IPS DF 4.7 (cell line): ENCODE measurements around the gene RNASE11.
"Not testable (repeated sequence)": the region's sequence is repeated elsewhere in the genome, so short reads cannot be mapped to it uniquely, and the experiment has no call there.

Experiments used
- DNase-seq: peaks from one replicate; pipeline ENCODE4 v3.0.0-alpha.2; 2013; ENCODE audit warnings: low spot score; ENCODE audit errors: extremely low read depth

Gene RNASE11

DNA sequence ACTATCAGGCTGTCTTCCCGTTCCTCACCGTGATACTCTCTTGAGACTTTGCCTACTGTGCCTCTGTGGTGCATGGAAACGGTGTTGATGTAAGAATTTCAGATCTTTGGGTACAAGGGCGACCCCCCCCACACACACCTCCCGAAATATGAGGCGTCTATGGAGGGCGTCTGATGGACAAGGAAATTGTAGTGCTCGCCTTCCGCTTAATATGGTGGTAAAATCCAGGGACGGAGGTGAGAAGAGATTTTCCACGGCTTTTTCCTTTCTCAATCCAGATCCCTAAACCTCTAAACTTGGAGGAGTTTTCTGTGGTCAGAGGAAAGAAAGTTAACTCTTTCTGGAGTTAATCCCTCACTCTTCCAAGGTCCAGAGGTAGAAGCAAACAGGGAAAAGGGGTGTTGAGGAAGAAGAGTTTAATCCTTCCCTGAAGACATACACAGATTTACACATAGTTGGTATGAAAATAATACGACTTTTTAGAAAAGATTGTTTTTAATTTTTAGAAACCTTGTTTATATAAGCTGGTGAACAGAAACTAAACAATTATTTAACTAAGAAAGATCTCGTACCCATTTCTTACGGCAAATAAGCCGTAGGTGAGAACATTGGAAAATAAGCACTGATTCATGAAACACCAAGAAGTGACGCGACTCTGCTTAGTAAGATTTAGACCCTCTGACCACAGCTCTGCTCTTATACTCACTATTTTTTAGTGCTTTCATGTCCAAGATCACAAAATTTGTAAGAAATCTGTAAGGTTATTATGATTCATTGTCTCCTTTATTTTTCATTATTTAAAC lies 26.4 kb upstream of the RNASE11 start:
- DNase-seq = no peak

DNA sequence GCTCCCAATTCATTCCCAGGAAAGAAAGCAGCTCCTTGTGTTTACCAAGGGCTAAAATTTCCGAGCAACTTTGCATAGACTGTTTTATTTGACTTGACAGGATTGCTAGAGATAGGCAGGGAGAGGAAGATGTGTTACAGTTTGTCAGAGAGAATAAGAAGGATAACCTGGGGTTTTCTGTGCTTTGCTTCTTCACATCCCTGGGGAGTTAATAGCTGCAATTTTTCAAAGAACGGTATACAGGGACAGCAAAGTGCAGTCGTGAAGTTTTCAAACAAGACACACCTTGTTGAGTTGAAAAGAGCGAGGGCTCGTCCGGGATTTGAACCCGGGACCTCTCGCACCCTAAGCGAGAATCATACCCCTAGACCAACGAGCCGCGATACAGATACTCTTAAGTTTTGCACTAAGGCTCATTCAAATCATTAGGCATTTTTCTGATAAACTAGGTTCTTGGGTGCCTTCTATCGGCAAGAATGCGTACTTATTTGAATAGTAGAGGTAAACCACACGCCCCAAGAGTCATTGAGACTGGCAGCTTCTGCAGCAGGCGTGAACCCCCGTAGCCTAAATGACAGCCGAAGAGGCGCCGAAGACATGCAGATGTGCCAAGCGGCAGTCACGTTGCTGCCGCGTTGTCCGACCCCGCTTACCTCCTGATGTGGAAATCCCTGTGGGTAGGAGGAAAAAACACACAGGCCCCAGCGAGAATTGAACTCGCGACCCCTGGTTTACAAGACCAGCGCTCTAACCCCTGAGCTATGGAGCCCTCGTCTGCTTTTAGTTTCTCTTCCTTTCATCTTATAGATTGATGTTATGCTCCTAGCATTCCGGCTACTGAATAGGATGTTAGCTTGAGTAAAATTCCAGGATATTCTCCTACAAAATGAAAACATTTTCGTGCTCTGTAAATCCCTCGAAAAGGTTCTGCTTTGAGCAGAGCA lies 25.6 kb upstream of the RNASE11 start:
- DNase-seq = peak; percentile 87

DNA sequence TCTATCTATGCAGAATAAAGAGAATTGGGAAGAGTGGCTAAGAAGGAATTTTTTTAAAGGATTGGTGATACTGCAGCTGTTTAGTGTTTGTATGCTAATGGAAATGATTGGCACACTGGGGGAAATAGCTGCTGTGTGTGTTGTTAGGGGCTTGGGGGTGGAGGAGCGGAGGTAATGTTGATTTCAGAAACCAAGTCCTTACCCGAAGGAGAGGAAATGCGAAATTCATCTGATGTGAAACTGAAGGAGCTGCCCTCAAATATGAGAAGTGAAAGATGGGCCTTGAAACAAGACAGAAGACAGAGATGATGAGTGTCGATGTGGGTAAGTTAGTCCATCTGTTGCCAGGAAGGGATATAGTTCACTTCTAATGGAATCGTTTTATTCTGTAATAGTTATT lies 24.6 kb upstream of the RNASE11 start:
- no peak for DNase-seq

DNA sequence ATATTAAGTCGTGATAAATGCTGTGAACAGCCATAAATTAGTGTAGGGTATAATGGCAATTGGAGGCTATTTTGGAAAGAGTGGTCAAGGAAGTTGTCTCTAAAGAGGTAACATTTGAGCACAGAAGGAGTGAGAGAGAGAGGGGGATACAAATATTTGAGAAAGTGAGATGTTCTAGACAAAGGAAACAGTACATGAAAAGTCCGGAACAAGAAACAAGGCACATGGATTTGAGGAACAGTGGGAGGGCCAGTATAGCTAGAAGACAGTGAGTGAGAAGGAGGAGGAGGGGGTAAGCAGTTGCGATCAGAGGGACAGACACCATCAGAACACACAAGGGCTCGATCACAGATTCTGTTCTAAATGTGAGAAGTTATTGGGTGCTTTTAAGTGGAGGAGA lies 23.5 kb upstream of the RNASE11 start:
- DNase-seq = no peak

DNA sequence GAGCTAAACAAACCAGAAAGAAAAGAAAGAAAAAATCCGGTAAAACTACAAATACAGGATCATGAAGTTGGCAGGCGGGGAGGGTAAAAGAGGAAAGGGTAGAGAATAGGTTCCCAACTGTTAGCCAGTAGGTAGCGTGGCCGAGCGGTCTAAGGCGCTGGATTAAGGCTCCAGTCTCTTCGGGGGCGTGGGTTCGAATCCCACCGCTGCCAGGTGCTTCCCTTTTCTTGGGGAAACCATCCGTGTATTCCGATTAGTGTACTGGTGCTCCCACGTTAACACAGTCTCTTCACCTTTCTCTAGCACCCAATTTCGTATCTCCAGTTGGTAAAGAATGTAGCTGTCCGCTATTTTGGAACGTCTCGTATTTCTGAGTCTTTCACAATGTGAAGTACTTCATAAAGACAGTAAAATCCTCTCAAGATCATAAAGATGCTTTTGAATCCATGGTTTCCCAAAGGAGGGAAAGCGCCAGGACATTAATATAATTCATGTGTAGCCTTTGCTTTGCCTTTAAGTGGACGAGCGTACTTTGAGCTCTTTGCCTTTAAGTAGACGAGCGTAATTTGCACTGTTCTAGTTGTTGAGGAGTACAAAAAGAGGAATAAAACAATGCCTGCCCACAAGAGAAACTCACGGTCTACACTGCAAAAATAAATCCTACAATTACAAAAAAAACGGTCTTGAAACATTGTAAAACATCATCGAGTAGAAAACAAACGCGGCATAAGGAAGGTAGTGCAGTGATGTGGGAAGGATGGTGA lies 22.4 kb upstream of the RNASE11 start:
- no peak for DNase-seq

DNA sequence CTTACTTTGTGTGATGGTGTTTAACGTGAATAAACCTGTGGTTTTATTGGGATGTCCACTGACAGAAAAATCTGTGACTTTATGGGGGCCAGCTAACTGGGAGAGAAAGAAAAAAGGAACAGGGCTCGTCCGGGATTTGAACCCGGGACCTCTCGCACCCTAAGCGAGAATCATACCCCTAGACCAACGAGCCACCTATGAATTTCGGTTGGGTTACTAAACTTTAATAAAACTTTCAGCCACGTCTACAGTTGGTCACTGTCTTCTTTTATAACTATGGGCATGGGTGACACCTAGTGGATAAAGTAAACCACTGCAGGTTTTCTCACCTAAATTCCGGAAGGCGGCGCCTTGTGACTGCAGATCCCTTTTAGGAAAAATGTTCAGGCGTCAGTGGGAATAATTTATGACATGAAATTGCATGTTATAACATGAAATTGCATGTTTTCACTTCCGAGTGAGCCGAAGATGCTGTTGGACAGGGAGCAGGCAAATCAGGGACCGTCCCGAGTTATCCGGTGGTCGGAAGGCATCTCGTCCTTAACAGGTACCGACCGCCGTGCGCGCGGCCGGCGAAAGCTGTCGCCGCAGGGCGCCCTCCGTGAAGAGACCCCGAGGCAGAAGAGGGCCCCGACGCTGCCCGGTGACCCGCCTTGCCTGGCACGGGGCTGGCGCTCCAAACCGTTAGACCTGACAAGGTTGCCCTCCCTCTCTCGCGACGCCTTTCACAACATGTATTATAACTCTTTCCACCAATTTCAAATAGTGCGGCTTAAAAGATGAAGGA lies 21.6 kb upstream of the RNASE11 start:
- no peak for DNase-seq

DNA sequence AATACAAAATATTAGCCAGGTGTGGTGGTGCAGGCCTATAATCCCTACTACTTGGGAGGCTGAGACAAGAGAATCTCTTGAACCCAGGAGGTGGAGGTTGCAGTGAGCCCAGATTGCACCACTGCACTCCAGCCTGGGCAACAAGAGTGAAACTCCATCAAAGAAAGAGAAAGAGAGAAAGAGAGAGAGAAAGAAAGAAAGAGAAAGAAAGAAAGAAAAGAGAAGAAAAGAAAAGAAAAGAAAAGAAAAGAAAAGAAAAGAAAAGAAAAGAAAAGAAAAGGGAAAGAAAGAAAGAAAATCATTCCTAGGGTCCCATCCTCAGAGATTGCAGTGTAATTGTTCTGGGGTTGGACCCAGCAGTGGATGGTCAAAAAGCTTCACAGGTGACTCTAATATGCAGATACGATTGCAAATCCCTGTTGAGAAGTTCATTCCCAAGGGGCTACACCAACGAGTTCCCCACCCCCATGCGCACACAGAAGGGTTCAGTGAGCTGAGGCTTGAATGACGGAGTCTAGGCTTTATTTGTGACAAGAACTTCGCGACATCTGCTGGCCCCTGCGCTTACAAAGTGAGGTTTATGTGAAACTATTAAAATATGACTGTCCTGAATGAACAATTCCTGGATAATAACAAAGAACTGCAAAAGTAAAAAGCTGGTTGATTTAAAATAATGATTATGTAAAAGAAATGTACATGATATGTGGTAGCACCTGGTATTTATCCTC lies 20.7 kb upstream of the RNASE11 start:
- no peak for DNase-seq

DNA sequence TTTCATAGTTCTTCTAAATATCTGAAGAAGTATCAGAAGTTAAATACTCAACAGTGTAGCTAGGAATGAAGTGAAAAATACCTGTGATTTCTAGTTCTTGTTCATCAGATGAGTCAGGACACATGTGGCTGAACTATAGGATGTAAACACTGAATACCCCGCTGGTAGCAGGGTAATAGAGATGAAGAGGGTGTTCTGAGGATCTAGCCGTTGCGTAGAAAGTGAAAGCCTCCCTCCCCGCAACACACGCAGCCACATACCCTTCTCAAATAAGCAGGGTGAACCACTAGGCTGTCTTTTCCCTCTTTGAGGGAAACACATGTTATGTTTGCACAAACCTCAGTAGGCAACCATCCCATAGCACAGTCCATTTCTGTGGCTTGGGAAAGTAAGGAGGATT lies 19.8 kb upstream of the RNASE11 start:
- DNase-seq = no peak

DNA sequence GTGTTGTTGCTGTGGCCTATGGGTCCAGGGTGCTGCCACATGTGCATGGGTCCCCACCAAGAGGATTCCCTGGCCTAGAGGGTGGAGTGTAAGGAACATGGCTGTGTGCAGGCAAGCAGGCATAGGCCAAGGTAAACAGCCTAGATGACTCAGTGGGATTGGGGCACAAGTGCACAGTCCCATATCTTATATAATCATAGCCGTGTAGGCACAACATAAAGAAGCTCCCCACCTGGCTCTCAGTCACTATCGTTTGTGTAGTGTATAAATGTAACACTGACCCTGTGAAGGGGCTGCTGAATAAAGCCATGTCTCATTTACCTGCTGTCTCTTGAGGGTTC lies 19.1 kb upstream of the RNASE11 start:
- no peak for DNase-seq

DNA sequence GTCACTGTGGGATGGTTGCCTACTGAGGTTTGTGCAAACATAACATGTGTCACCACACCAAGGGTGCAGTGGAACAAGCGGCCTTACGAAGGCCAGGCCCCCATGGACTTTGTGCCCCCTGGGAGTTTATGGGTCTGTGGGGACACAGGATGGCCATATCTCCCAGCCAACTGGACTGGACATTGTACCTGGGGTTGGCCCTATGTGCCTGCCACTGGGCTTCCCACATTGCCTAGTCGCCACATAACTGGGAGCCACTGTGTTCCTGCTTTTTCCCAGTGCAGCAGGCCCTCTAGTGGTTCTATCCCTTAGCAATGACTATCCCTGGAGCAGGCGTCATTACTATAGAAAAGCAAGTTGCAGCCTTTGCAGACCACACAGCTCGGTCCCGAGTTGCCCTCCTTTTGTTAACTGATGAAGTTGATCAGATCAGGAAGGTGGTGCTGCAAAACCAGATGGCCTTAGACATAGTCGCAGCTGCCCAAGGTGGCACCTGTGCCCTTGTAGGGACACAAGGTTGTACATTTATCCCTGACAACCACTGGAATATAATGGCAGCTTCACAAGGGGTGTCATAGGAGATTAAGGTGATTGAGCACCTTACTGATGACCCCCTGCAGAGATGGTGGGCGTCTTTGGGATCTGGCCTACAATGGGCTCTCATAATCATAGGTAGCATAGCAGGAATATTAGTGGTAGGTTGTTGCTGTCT lies 18.5 kb upstream of the RNASE11 start:
- no peak for DNase-seq

DNA sequence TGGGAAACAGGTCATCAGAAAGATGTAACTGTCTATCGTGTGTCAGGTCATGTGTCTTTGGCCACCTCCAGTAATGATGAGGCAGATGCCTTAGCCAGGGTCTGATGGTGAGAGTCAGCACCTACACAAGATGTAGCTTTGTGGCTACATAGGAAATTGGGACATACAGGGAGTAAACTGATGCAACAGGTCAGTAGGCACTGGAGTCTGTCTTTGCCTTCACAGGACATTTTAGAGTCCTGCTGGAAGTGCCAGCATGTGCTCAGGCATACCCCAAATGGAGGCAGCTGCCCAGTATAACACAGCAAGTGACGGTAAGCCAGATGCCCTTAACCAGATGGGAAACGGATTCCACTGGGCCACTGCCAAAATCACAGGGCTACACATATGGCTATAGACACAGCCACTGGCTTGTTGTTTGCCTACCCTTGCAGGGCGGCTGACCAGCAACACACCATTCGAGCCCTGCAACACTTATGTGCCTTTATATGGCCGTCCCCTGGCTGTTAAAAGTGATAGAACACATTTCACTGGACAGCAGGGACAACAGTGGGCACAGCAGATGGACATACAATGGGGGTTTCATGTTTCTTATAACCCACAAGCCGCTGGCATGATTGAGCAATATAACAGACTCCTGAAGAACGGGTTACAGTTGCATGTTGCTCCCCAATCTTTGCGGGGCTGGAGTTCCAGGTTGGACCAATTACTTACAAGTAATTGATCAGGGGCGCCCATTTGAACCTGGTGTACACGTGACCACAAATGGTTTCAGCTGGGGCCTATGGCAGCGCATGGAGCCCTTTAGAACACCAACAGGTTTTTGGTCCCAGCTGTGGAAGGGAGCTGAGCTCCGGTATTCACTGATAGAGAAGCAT lies 16.3 kb upstream of the RNASE11 start:
- no peak for DNase-seq

DNA sequence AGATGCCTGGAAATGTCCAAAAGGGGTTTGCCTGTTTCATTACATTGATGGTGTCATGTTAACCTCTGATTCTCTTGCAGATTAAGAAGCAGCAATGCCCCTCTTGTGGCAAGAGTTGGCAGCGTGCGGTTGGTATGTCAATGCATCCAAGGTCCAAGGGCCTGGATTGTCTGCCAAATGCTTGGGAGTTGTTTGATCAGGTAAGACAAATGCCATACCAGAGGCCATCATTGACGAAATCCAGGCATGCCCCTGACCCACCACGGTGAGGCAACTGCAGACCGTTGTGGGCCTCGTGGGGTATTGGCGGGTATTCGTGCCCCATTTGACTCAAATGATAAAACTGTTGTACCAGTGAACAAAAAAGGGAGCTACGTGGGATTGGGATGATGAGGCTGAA lies 14.8 kb upstream of the RNASE11 start:
- no peak for DNase-seq

DNA sequence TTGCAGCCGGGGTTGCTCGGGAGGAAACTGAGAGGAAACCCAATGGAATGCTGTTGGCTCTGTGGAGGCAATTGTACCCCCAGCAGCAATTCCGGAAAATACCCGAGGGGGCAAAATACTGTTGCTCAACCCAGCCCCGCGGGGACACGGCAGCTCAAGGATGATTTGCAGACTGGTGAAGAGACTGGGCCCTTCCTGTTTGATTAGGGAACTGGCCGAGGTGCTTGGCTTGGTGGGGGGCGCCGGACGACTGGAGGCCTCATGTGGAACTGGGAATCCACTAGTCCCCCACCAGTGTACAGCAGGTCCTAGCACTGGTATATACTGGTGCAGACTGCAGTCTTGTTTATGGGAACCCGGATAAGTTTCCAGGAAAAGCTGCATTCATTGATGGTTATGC lies 13.7 kb upstream of the RNASE11 start:
- DNase-seq = no peak

DNA sequence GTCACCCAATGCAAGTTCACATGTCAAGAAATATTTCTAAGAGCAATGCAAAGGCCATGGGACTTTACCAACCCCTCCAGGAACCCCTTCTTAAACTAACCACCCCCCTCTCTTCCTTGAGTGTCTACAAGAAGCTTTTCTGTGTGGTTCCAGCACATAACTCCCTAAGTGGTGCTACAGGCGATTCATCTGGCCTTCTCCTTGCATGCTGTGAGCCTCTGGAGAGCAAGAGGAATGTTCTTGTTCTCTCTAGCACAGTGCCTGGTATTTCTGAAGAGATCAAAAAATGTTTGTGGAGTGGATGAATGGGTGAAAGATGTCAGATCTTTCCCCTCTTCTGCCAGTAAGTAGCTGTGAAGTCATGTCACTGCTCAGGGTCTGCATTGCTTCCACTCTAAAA lies 9.3 kb upstream of the RNASE11 start:
- DNase-seq = no peak

DNA sequence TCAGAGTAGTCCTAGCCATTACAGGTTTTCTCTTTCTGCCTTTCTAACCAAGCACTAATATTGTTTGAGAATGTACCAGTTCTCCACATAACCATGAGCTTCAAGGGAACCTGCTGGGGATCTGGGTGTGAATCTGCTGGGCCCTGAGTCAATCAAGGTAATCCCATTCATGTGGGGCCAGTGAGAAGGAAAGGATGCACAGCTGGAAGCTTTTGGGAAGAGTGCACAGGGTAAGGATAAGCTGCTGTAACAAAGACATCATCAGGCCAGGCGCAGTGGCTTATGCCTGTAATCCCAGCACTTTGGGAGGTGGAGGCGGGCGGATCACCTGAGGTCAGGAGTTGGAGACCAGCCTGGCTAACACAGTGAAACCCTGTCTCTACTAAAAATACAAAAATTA lies 7.9 kb upstream of the RNASE11 start:
- not testable (repeated sequence) for DNase-seq

DNA sequence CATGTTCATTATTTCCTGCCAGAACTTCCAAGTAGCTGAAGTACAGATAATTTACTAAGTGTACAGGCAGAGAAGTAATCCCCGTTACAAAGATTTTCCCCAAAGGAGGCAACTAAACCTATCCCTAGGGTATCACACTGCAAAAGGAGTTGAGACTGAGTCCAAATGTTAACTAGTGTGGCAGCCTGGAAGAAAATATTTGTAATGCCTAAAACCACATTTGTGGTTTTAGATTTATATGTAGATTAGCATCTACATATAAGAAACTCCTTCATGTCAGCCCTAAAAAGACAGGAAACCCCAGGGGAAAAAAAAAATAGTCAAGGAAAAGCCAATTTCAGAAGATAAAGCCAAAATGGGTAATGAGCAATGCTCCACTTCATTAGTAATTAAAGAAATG lies 4.8 kb upstream of the RNASE11 start:
- DNase-seq = no peak

DNA sequence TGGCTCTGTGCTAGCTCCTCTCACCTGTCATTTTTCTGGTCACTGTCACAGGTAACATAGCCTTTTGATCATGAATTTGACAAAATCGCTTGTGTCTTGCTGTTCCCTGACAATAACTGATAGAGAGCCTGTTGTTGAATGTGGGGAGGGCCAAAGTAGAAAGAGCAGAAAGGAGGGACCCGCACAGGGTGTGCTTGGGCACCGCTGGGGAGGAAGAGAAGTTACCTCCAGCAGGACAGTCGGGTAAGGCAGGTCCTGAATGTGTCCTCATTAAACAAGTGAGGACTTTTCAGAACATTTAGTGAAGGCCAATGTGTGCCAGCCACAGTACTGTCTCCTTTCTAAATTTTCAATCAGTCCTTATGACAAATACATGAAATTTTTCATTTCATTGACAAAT lies 3.4 kb upstream of the RNASE11 start, which contains the start of gene RNASE12:
Gene RNASE12, minus strand, starts transcription at position 142 of the 400 bp plus-strand sequence. CDS start 653 bp downstream, outside the sequence.
- DNase-seq = no peak

DNA sequence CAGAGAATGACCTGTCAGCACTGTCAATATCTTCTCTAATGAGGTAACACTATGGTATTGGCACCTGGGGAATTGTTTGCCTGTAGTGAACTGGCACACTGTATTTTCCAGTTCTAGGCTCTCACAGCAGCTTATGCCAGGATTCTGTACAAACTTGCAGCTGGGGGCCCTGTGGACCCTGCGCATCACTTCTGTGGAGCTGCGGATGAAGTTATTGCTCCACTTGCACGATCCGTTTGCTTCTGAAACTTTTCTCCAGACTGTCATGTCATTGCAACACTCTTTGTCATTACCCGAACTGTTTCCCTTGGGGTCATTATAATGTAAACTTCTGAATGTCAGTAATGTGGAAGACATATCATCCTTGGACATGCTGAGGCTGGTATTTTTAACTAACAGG lies 3.9 kb downstream of the RNASE11 start:
- no peak for DNase-seq

DNA sequence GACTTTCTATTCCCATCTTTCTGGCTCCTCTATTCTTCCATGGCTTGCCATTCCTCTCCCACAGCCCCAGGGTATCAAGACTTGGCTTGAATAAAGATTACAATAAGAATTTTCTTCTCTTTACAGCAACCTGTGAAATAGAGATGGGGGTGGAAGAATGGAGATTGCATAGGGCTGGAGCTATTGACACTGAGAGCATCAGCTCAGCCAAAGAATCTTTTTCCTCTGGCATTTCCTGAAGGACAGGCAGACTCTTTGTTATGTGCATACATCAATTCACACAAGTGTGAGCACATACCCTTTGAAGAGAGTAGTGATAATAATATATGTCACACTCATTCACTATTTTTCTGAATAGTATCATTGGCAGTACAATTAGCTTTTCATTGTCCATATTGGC lies 4.7 kb downstream of the RNASE11 start:
- no peak for DNase-seq
